Activated CD4-positive, alpha-beta T cell treated with anti-CD3 and anti-CD28 coated beads, Interleukin-2, amount 50 U/mL, for 1 hour (primary cell): ENCODE data around the gene NEDD4L.

Source experiments
- DNase-seq: peaks from one replicate; pipeline ENCODE4 v3.0.0-alpha.2; 2020

The NEDD4L gene

GRCh38 chr18:58217052-58217451 lies 173.0 kb downstream of the NEDD4L start:
- no peak for DNase-seq

GRCh38 chr18:58218117-58218516 lies 174.1 kb downstream of the NEDD4L start:
- DNase-seq: no peak

GRCh38 chr18:58221060-58221725 lies 177.2 kb downstream of the NEDD4L start:
- DNase-seq: no peak

GRCh38 chr18:58222432-58223125 lies 178.6 kb downstream of the NEDD4L start:
- DNase-seq: no peak

- DNase-seq: no peak
Measured at GRCh38 chr18:58223717-58224424, 179.8 kb downstream of the NEDD4L start.

- DNase-seq: no peak
Measured at GRCh38 chr18:58224425-58224750, 180.4 kb downstream of the NEDD4L start.

- no peak for DNase-seq
Measured at GRCh38 chr18:58225101-58225500, 181.1 kb downstream of the NEDD4L start.

GRCh38 chr18:58226429-58226828 lies 182.4 kb downstream of the NEDD4L start:
- DNase-seq: no peak

- DNase-seq: no peak
Measured at GRCh38 chr18:58227361-58227930, 183.4 kb downstream of the NEDD4L start.

- DNase-seq: no peak
Measured at GRCh38 chr18:58228176-58228575, 184.2 kb downstream of the NEDD4L start.

- DNase-seq: no peak
Measured at GRCh38 chr18:58228762-58229161, 184.7 kb downstream of the NEDD4L start.

GRCh38 chr18:58229162-58229561 lies 185.1 kb downstream of the NEDD4L start:
- DNase-seq: no peak

- DNase-seq: no peak
Measured at GRCh38 chr18:58230438-58231179, 186.6 kb downstream of the NEDD4L start.

- no peak for DNase-seq
Measured at GRCh38 chr18:58231930-58232329, 187.9 kb downstream of the NEDD4L start.

- no peak for DNase-seq
Measured at GRCh38 chr18:58232668-58233067, 188.6 kb downstream of the NEDD4L start.

- DNase-seq: no peak
Measured at GRCh38 chr18:58234359-58234741, 190.3 kb downstream of the NEDD4L start.

- no peak for DNase-seq
Measured at GRCh38 chr18:58235001-58235436, 191.0 kb downstream of the NEDD4L start.

- no peak for DNase-seq
Measured at GRCh38 chr18:58239879-58240278, 195.9 kb downstream of the NEDD4L start.

GRCh38 chr18:58241026-58241679 lies 197.1 kb downstream of the NEDD4L start:
- no peak for DNase-seq

GRCh38 chr18:58241877-58242276 lies 197.9 kb downstream of the NEDD4L start:
- no peak for DNase-seq

GRCh38 chr18:58242435-58242834 lies 198.4 kb downstream of the NEDD4L start:
- no peak for DNase-seq

- no peak for DNase-seq
Measured at GRCh38 chr18:58242968-58243367, 198.9 kb downstream of the NEDD4L start.

GRCh38 chr18:58243401-58243800 lies 199.4 kb downstream of the NEDD4L start:
- DNase-seq: no peak
